Subcutaneous preadipocyte (primary cell): Measurements from ENCODE around the gene BLZF1. TPM values are rescaled to one million over a fixed set of nuclear protein-coding genes. Genes with fewer than 3 reads are reported as not detected.

Source experiments
- total RNA-seq: library from RNA; depleted of rRNA; stranded (reverse); fragments of >200 nt; gene quantifications from 2 replicates; pipeline ENCODE4 v1.2.3, GENCODE V29; 2012

The BLZF1 gene
- 21.7 and 24.4 TPM in 2 replicates for total RNA-seq

DNA sequence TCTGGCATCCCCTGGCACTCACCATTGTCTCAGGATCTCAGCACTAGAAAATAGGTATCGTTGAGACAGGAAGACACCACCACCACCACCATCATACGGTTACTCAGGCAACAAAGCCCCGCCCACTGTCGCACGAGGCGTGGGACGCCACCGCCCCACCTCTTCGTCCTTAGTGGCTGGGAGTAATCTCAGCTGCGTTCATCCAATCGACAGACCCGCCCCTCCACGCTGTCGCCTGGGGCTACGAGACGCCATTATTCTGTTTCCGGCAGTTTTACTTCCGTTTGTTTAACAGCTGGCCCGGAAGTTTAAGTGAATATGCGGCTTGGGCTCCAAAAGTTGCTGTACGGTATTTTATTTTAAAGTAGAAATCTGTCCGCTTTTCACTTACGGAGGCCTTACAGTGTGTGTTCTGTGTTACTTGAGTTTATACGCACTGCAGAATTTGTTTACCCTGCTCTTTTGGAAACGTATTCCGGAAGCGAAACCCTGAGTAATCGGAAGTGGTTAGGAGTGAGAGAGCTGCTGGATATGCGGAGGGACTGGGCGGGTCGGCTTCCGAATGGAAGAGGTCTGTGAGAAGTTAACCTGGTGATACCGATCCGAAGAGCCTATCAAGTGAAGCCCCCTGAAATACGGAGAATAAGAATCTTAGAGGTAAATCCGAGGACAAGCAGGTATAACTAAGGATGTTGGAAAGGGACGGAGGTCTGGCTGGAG, at the start of gene BLZF1, which contains the start of gene NME7:
BLZF1 (plus strand) TSS at position 510 of the 720 bp plus-strand sequence. CDS start 1,328 bp downstream, outside the sequence.
NME7 (minus strand) TSS at position 112 of the 720 bp plus-strand sequence; CDS start at position 25, 87 bp downstream.

GRCh38 chr1:169427081-169427641, 59.2 kb downstream of the BLZF1 start, which contains the start of gene CCDC181:
CCDC181 (minus strand) TSS chr1:169427474; CDS start chr1:169424927, 2,547 bp downstream.

Other genes with a start within 250 kb of the BLZF1 start
- 25.6 and 30.5 TPM in 2 replicates for gene NME7, start 398 bp upstream of the BLZF1 start, total RNA-seq
- 0.37 and 0.39 TPM in 2 replicates for gene CCDC181, start 59.3 kb downstream of the BLZF1 start, total RNA-seq
- 11.8 and 12.3 TPM in 2 replicates for gene SLC19A2, start 117.7 kb downstream of the BLZF1 start, total RNA-seq
- under 0.01 TPM in 1 of 2 replicates, not detected in the other for gene F5, start 218.3 kb downstream of the BLZF1 start, total RNA-seq